Mucosa of descending colon (tissue), 3 donors: ENCODE measurements around the gene TM7SF2. TPM values are rescaled to one million over a fixed set of nuclear protein-coding genes. Genes with fewer than 3 reads are reported as not detected.

ENCODE experiments used
- ATAC-seq: fragments of 200-7000 bp; cut with Tn5 transposase; one replicate; pipeline ENCODE4 v1.9.1; 2020; ENCODE audit warnings: mild to moderate bottlenecking, moderate library complexity
- DNase-seq, 3 donors: peaks; one replicate each; pipeline ENCODE4 v3.0.0-alpha.2; 2020
- H3K36me3 ChIP-seq: fragments of 200-600 bp; one replicate; pipeline ENCODE4 v1.8.0; 2021; ENCODE audit warnings: low read depth, mild to moderate bottlenecking
- H3K4me1 ChIP-seq: fragments of 200-600 bp; one replicate; pipeline ENCODE4 v1.8.0; 2021; ENCODE audit warnings: low read depth, mild to moderate bottlenecking
- H3K4me3 ChIP-seq: fragments of 200-600 bp; one replicate; pipeline ENCODE4 v1.8.0; 2021; ENCODE audit warnings: mild to moderate bottlenecking
- H3K9me3 ChIP-seq: fragments of 200-600 bp; one replicate; pipeline ENCODE4 v1.8.0; 2021; ENCODE audit warnings: mild to moderate bottlenecking
- CTCF ChIP-seq: fragments of 200-600 bp; IDR thresholded peaks from one replicate; pipeline ENCODE4 v1.8.0; 2022; ENCODE audit warnings: antibody characterized with exemption, mild to moderate bottlenecking
- intact Hi-C, 2 donors: fragments of 100-400 bp; cut with DNase I in 1 of 2; cut with micrococcal nuclease in 1 of 2; formaldehyde crosslinking; loops; one replicate each; pipeline versions ENCODE4 v1.11.0 to v1.11.1; 2022; cut with DNase I, micrococcal nuclease
- long read RNA-seq, 2 donors: library from polyadenylated mRNA; unstranded; transcript quantifications; one replicate each; pipeline ENCODE4 v2.0.0, GENCODE V29; 2019 to 2021
- total RNA-seq, 3 donors: library from RNA; stranded (reverse); fragmentation: NEBNext Ultra II Directional in 2 of 3; extraction: Animal tissue kit (Norgen Biotek cat#: 25700) in 2 of 3; gene quantifications; one replicate each; pipeline versions ENCODE4 v1.2.1 to v1.2.4, GENCODE V29; 2021 to 2023
- donor health status: DM: no; HTN: no; CAD: no; lungs with moderate emphysema.
- donor health status: DM: no; HTN: no; CAD: no.
- donor health status: DM: no; HTN: yes; CAD: no.

Gene TM7SF2
- 10 to 100 TPM; 13.1 to 25.7 (median 23.6) TPM for total RNA-seq
- long read RNA-seq, donor 1, transcript TM7SF2-201 (10 exons, 1,722 nt), result major isoform, 11 of 14 reads
- long read RNA-seq, donor 1, partial matches to known transcripts, result 0 of 14 reads
- long read RNA-seq, donor 1, other reads (novel, unspliced or antisense), result 1 of 14 reads
- long read RNA-seq, donor 2, transcript TM7SF2-201 (10 exons, 1,722 nt), result major isoform, 30 of 44 reads
- long read RNA-seq, donor 2, partial matches to known transcripts, result 1 of 44 reads
- long read RNA-seq, donor 2, other reads (novel, unspliced or antisense), result 10 of 44 reads

GRCh38 chr11:65111744-65112545, at the start of gene TM7SF2:
Gene TM7SF2 (plus strand): TSS chr11:65111872. CDS start chr11:65112016, 144 bp downstream.
- H3K4me1 ChIP-seq, result peaks cover 34% of the 10 kb centered on the region
- DNase-seq (peak; percentile 97 to 99 (median 98)), ATAC-seq (peak; percentile 87)
- peak within 1 kb of the TSS; percentile 11 for H3K4me3 ChIP-seq
- H3K36me3 ChIP-seq, result peaks cover 5% of the 10 kb centered on the region
- H3K9me3 ChIP-seq, result no peaks in the 10 kb centered on the region
- TF ChIP-seq CTCF, result no peak
- intact Hi-C loops, result no loop called here

GRCh38 chr11:65063532-65063931, 48.1 kb upstream of the TM7SF2 start:
- Histone ChIP-seq H3K4me1 (peaks cover 3% of the 10 kb centered on the region), H3K36me3 (no peaks in the 10 kb centered on the region)
- TF ChIP-seq CTCF, result no peak

GRCh38 chr11:65064847-65065240, 46.8 kb upstream of the TM7SF2 start:
- Histone ChIP-seq H3K36me3 (no peaks in the 10 kb centered on the region), H3K4me3 (no peak overlapping the region), H3K9me3 (no peaks in the 10 kb centered on the region), H3K4me1 (no peaks in the 10 kb centered on the region)
- DNase-seq (no peak), ATAC-seq (no peak)
- TF ChIP-seq CTCF, result no peak
- intact Hi-C loops, result no loop called here

More at GRCh38 chr11:65063532-65063931, 48.1 kb upstream of the TM7SF2 start:
- ATAC-seq, result no peak
- no peak for DNase-seq
- H3K9me3 ChIP-seq, result no peaks in the 10 kb centered on the region
- H3K4me3 ChIP-seq, result no peak overlapping the region
- intact Hi-C loops, result no loop called here

GRCh38 chr11:65065851-65066250, 45.8 kb upstream of the TM7SF2 start:
- Histone ChIP-seq H3K9me3 (no peaks in the 10 kb centered on the region), H3K36me3 (no peaks in the 10 kb centered on the region), H3K4me1 (no peaks in the 10 kb centered on the region), H3K4me3 (no peak overlapping the region)
- ATAC-seq, result no peak
- no peak for TF ChIP-seq CTCF
- no peak for DNase-seq
- intact Hi-C loops, result no loop called here

- no peak for ATAC-seq
- intact Hi-C loops, result no loop called here
- no peaks in the 10 kb centered on the region for H3K4me1 ChIP-seq
Observed at GRCh38 chr11:65066315-65066714, 45.4 kb upstream of the TM7SF2 start.

More at GRCh38 chr11:65066315-65066714, 45.4 kb upstream of the TM7SF2 start:
- H3K9me3 ChIP-seq, result no peaks in the 10 kb centered on the region
- TF ChIP-seq CTCF, result no peak
- no peaks in the 10 kb centered on the region for H3K36me3 ChIP-seq
- DNase-seq, result no peak
- no peak overlapping the region for H3K4me3 ChIP-seq
